H9 (cell line): Measurements from ENCODE around the gene PTCD2. TPM values are rescaled to one million over a fixed set of nuclear protein-coding genes. Genes with fewer than 3 reads are reported as not detected.

Experiments used
- DNase-seq: peaks from one replicate; pipeline ENCODE4 v3.0.0-alpha.2; 2017
- H2AFZ ChIP-seq: one replicate; pipeline ENCODE4 v1.6.1; 2013; ENCODE audit warnings: mild to moderate bottlenecking, low read length, control low read depth, moderate library complexity
- H2AK5ac ChIP-seq: 2 replicates; pipeline ENCODE4 v1.6.1; 2013; ENCODE audit warnings: low read length, control low read depth, mixed read lengths; ENCODE audit not compliant: insufficient read length
- H2BK120ac ChIP-seq: one replicate; pipeline ENCODE4 v1.6.1; 2013; ENCODE audit warnings: low read depth, mild to moderate bottlenecking, low read length, control low read depth, inconsistent platforms; ENCODE audit not compliant: poor library complexity, severe bottlenecking
- H2BK12ac ChIP-seq: 2 replicates; pipeline ENCODE4 v1.6.1; 2013; ENCODE audit warnings: low read length, control low read depth, mixed read lengths, low read depth; ENCODE audit not compliant: insufficient read length
- H2BK15ac ChIP-seq: 2 replicates; pipeline ENCODE4 v1.6.1; 2013; ENCODE audit warnings: low read depth, low read length, control low read depth
- H2BK20ac ChIP-seq: one replicate; pipeline ENCODE4 v1.6.1; 2013; ENCODE audit warnings: low read depth, mild to moderate bottlenecking, low read length, control low read depth, inconsistent platforms; ENCODE audit not compliant: poor library complexity, severe bottlenecking
- H2BK5ac ChIP-seq: 2 replicates; pipeline ENCODE4 v1.6.1; 2013; ENCODE audit warnings: low read length, control low read depth, mixed read lengths; ENCODE audit not compliant: insufficient read length
- H3K14ac ChIP-seq: 2 replicates; pipeline ENCODE4 v1.6.1; 2013; ENCODE audit warnings: low read length, control low read depth; ENCODE audit not compliant: insufficient read depth
- H3K18ac ChIP-seq: 2 replicates; pipeline ENCODE4 v1.6.1; 2013; ENCODE audit warnings: low read depth, mild to moderate bottlenecking, mixed read lengths, low read length, control low read depth; ENCODE audit not compliant: insufficient read length
- H3K23ac ChIP-seq: 2 replicates; pipeline ENCODE4 v1.6.1; 2013; ENCODE audit warnings: low read length, control low read depth, mixed read lengths, low read depth; ENCODE audit not compliant: insufficient read length
- H3K23me2 ChIP-seq: 2 replicates; pipeline ENCODE4 v1.6.1; 2013; ENCODE audit warnings: low read depth, mild to moderate bottlenecking, mixed read lengths, low read length, control low read depth; ENCODE audit not compliant: insufficient read length, poor library complexity, severe bottlenecking
- H3K27ac ChIP-seq: 2 replicates; pipeline ENCODE4 v1.5.1; 2013; ENCODE audit warnings: low read length, control low read depth, mixed read lengths, low read depth; ENCODE audit not compliant: insufficient read length
- H3K27me3 ChIP-seq: 2 replicates; pipeline ENCODE4 v1.6.1; 2013; ENCODE audit warnings: low read length, control low read depth, inconsistent platforms; ENCODE audit not compliant: insufficient read depth
- H3K4ac ChIP-seq: 2 replicates; pipeline ENCODE4 v1.6.1; 2013; ENCODE audit warnings: low read depth, mild to moderate bottlenecking, control low read depth, inconsistent platforms, low read length, moderate library complexity
- H3K4me1 ChIP-seq: 2 replicates; pipeline ENCODE4 v1.6.1; 2013; ENCODE audit warnings: low read length, control low read depth, inconsistent platforms; ENCODE audit not compliant: insufficient read depth
- H3K4me2 ChIP-seq: 2 replicates; pipeline ENCODE4 v1.6.1; 2013; ENCODE audit warnings: low read length, control low read depth, mixed read lengths; ENCODE audit not compliant: insufficient read length, insufficient read depth
- H3K56ac ChIP-seq: 2 replicates; pipeline ENCODE4 v1.6.1; 2013; ENCODE audit warnings: low read depth, mild to moderate bottlenecking, mixed read lengths, low read length, control low read depth; ENCODE audit not compliant: insufficient read length
- H3K79me1 ChIP-seq: 2 replicates; pipeline ENCODE4 v1.6.1; 2013; ENCODE audit warnings: low read depth, mild to moderate bottlenecking, moderate library complexity, low read length, control low read depth, inconsistent platforms; ENCODE audit not compliant: insufficient read depth, poor library complexity, severe bottlenecking
- H3K79me2 ChIP-seq: 2 replicates; pipeline ENCODE4 v1.6.1; 2013; ENCODE audit warnings: low read length, control low read depth, inconsistent platforms; ENCODE audit not compliant: insufficient read depth
- H3K9ac ChIP-seq: 2 replicates; pipeline ENCODE4 v1.6.1; 2013; ENCODE audit warnings: low read length, control low read depth, mixed read lengths; ENCODE audit not compliant: insufficient read length; ENCODE audit errors: extremely low read depth
- H3K9me3 ChIP-seq: one replicate; pipeline ENCODE4 v1.6.1; 2013; ENCODE audit warnings: low read depth, low read length, inconsistent platforms; ENCODE audit not compliant: control insufficient read depth
- H3T11ph ChIP-seq: one replicate; pipeline ENCODE4 v1.6.1; 2013; ENCODE audit warnings: mild to moderate bottlenecking, low read length, control low read depth, inconsistent platforms
- H4K20me1 ChIP-seq: one replicate; pipeline ENCODE4 v1.6.1; 2013; ENCODE audit not compliant: control insufficient read depth, insufficient read length, insufficient read depth
- H4K5ac ChIP-seq: 2 replicates; pipeline ENCODE4 v1.6.1; 2013; ENCODE audit warnings: low read depth, mild to moderate bottlenecking, mixed read lengths, low read length, control low read depth; ENCODE audit not compliant: insufficient read length
- H4K8ac ChIP-seq: replicated peaks from 2 replicates; pipeline ENCODE4 v1.6.1; 2013; ENCODE audit warnings: low read length, control low read depth, mixed read lengths, low read depth; ENCODE audit not compliant: insufficient read length
- H4K91ac ChIP-seq: 2 replicates; pipeline ENCODE4 v1.6.1; 2013; ENCODE audit warnings: low read depth, mild to moderate bottlenecking, moderate library complexity, mixed read lengths, low read length, control low read depth; ENCODE audit not compliant: insufficient read length
- H3K27ac Mint-ChIP-seq, 3 experiments: 2 replicates in 2 of 3; 3 replicates in 1 of 3; pipeline ENCODE4 v1.8.0; 2020 to 2021; ENCODE audit warnings: mixed read lengths in 3 of 3, mild to moderate bottlenecking in 1 of 3, moderate library complexity in 1 of 3
- H3K27me3 Mint-ChIP-seq: 2 replicates; pipeline ENCODE4 v1.8.0; 2021; ENCODE audit warnings: low read depth, mild to moderate bottlenecking, moderate library complexity, mixed read lengths
- H3K36me3 Mint-ChIP-seq, 3 experiments: 2 replicates in 2 of 3; 3 replicates in 1 of 3; pipeline ENCODE4 v1.8.0; 2020 to 2021; ENCODE audit warnings: low read depth in 3 of 3, mixed read lengths in 3 of 3; ENCODE audit not compliant: insufficient read depth in 1 of 3
- H3K4me1 Mint-ChIP-seq, 2 experiments: 2 replicates each; pipeline ENCODE4 v1.8.0; 2020; ENCODE audit warnings: mixed read lengths in 2 of 2
- H3K4me3 Mint-ChIP-seq, 2 experiments: 2 replicates in 1 of 2; 3 replicates in 1 of 2; pipeline ENCODE4 v1.8.0; 2020 to 2021; ENCODE audit warnings: mild to moderate bottlenecking in 2 of 2, mixed read lengths in 2 of 2, moderate library complexity in 1 of 2
- H3K9me3 Mint-ChIP-seq, 2 experiments: 2 replicates in 1 of 2; 3 replicates in 1 of 2; pipeline ENCODE4 v1.8.0; 2020; ENCODE audit warnings: mild to moderate bottlenecking in 2 of 2, mixed read lengths in 2 of 2, moderate library complexity in 1 of 2
- CTCF ChIP-seq: fragments of 200-600 bp; sonication (generic); conservative IDR thresholded peaks from 3 replicates; pipeline ENCODE4 v1.8.0; 2021; ENCODE audit warnings: antibody characterized with exemption, mild to moderate bottlenecking
- WGBS: extraction: QIAGEN DNeasy Blood & Tissue Kit; methylation state at CpG from one replicate; pipeline ENCODE4 v1.1.7; 2013; ENCODE audit warnings: missing lambda C conversion rate, low lambda C conversion rate, mixed read lengths; ENCODE audit not compliant: insufficient read length; ENCODE audit errors: extremely low coverage; 5-methylcytosine and 5-hydroxymethylcytosine counted together
- total RNA-seq: library from RNA; stranded (reverse); gene quantifications from 2 replicates; pipeline ENCODE4 v1.2.1, GENCODE V29; 2021

PTCD2 gene
- total RNA-seq, 1 experiment from 2014 or later, result 12.7 TPM

GRCh38 chr5:72410688-72411295, 90.6 kb downstream of the PTCD2 start:
- H3K9me3 Mint-ChIP-seq, result no peaks in the 10 kb centered on the region
- DNase-seq, result no peak

More at GRCh38 chr5:72410688-72411295, 90.6 kb downstream of the PTCD2 start:
- H3K14ac ChIP-seq, result no peak overlapping the region
- H3K4me1 Mint-ChIP-seq, result peaks cover 3% of the 10 kb centered on the region in 2 experiments; a peak in 1 of 4 replicates
- no peak overlapping the region for H3K4me2 ChIP-seq
- no CpG with 5 or more reads among the region's 4 CpGs for WGBS
- no peak overlapping the region for H4K5ac ChIP-seq
- H3K79me2 ChIP-seq, result no peaks in the 10 kb centered on the region
- H4K91ac ChIP-seq, result no peak overlapping the region
- H4K20me1 ChIP-seq, result no peaks in the 10 kb centered on the region
- no peaks in the 10 kb centered on the region for H3K4me1 ChIP-seq
- H2BK15ac ChIP-seq, result no peak overlapping the region
- H2BK120ac ChIP-seq, result no peak overlapping the region
- no peak overlapping the region for H2AK5ac ChIP-seq
- no peaks in the 10 kb centered on the region for H3K9me3 ChIP-seq
- no peak overlapping the region for H2BK20ac ChIP-seq
- no peak overlapping the region for H3K23ac ChIP-seq
- H4K8ac ChIP-seq, result no peak overlapping the region
- no peaks in the 10 kb centered on the region; the same call in none of the 2 replicates for H3K27me3 Mint-ChIP-seq
- H3K4ac ChIP-seq, result no peak overlapping the region
- no peak overlapping the region for H3K27ac ChIP-seq
- no peaks in the 10 kb centered on the region for H3K27me3 ChIP-seq
- no peak overlapping the region for H3K56ac ChIP-seq
- H3K18ac ChIP-seq, result no peak overlapping the region
- TF ChIP-seq CTCF, result no peak
- H3K9ac ChIP-seq, result no peak overlapping the region
- no peaks in the 10 kb centered on the region for H3K79me1 ChIP-seq
- H3K23me2 ChIP-seq, result no peaks in the 10 kb centered on the region
- no peak overlapping the region for H2BK5ac ChIP-seq
- no peak overlapping the region for H3K4me3 Mint-ChIP-seq
- no peak overlapping the region for H2BK12ac ChIP-seq
- H3T11ph ChIP-seq, result no peak overlapping the region
- no peak overlapping the region for H2AFZ ChIP-seq
- no peaks in the 10 kb centered on the region for H3K36me3 Mint-ChIP-seq
- H3K27ac Mint-ChIP-seq, result no peak overlapping the region
